GM18517 (cell line): ENCODE results near the gene KCNF1.

ENCODE experiments used
- ATAC-seq: cut with Tn5 transposase; IDR thresholded peaks from one replicate; pipeline ENCODE4 v1.9.1; 2021; ENCODE audit warnings: mild to moderate bottlenecking, moderate library complexity; ENCODE audit not compliant: unreplicated experiment

The KCNF1 gene, protein sequence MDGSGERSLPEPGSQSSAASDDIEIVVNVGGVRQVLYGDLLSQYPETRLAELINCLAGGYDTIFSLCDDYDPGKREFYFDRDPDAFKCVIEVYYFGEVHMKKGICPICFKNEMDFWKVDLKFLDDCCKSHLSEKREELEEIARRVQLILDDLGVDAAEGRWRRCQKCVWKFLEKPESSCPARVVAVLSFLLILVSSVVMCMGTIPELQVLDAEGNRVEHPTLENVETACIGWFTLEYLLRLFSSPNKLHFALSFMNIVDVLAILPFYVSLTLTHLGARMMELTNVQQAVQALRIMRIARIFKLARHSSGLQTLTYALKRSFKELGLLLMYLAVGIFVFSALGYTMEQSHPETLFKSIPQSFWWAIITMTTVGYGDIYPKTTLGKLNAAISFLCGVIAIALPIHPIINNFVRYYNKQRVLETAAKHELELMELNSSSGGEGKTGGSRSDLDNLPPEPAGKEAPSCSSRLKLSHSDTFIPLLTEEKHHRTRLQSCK

DNA sequence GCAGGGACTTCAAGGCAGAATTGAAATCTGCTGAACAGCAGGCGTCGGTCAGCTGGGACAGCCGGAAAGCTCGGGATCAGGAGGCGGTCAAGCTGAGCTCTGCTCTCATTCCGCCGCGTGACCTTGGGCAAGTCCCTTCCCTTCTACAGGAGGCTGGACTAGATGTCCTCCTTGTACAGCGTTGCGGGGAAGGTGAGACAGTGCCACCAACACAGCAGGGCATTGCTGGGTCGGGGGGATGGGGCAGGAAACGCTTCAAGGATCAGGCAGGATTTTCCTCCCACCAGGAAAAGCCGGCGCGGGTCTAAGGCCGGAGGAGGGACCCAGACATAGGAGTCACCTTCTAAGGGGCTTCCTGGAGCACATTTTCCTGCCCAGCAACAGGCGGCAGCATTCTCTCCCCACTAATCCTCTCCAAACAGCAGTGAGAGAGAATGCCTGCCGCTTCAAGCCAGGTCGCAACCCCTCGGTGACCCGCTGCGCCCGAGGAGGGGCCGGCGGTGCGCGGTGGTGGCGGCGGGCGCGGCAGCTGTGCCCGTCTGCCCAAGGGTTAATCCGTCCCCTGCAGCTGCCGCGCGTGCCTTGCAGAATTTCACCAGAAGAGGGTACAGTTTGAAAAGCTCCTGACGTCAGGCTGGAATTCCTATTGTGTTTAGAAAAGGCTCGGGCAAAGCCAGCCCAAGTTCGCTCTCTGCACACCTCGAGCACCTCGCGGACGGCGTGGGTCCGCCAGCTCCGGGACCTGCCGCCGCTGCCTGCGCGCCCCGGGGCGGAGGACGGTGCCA, at the start of gene KCNF1:
Gene KCNF1, plus strand, starts transcription at position 644 of the 785 bp plus-strand sequence. CDS start 493 bp downstream, outside the sequence.
- no peak for ATAC-seq

DNA sequence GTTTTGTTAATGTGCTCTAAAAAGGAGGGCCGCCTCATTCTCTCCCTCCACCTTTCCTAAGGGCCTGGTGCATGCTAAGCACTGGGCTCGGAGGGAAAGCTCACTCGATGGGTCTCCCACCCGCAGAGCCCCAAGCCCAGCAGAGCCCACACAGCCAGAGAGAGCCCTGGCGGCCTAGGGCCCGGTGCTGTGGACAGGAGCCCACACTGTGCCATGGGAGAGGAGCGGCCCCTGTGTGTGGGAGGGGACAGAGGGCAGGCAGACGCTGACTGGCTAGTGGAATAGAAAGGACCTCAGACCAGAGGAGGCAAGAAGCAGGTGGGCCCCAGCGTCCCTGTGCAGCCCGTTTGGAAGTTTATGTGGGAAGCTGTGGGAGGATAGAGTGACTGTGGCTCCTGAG, 49.4 kb upstream of the KCNF1 start:
- ATAC-seq = no peak

DNA sequence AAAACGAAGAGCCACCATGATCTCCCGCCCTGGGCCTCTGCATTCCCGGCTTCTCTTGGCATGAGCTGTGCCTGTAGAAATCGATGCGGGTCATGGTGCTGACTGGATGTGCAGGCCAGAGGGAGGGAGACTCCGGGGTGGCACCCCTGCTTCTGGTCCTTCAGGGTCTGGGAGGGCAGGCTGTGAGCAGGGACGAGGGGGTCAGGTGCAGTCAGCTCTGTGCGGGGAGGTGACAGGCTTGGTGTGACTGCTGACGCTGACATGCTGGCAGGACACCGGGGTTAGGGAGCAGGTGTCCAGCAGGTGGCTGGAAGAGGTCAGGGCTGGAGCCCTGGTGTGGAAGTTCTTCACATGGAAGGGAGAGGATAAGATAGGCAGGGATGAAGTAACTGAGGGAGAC, 48.7 kb upstream of the KCNF1 start:
- no peak for ATAC-seq

- ATAC-seq = peak; percentile 65
These were observed 47.9 kb upstream of the KCNF1 start for GRCh38 chr2:10863837-10864236.

DNA sequence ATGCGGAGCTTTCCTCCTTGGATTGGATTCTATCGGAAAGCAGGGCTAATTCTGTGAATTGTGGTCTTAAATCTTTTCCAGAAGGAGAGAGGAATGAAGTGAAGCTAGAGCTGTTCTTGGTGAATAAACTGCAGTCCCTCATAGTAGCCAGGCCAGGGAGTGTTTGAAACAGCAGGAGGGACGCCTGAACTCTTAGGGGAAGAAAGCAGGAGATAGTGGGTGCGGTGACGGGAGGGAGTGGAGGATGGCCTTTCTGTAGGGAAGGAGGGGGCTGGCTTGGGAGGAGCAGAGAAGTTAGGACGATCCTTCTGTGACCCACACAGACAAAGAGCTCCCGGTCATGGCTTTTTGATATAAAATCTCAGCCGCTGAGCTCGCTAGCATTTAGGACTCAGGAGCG, 47.5 kb upstream of the KCNF1 start:
- no peak for ATAC-seq

DNA sequence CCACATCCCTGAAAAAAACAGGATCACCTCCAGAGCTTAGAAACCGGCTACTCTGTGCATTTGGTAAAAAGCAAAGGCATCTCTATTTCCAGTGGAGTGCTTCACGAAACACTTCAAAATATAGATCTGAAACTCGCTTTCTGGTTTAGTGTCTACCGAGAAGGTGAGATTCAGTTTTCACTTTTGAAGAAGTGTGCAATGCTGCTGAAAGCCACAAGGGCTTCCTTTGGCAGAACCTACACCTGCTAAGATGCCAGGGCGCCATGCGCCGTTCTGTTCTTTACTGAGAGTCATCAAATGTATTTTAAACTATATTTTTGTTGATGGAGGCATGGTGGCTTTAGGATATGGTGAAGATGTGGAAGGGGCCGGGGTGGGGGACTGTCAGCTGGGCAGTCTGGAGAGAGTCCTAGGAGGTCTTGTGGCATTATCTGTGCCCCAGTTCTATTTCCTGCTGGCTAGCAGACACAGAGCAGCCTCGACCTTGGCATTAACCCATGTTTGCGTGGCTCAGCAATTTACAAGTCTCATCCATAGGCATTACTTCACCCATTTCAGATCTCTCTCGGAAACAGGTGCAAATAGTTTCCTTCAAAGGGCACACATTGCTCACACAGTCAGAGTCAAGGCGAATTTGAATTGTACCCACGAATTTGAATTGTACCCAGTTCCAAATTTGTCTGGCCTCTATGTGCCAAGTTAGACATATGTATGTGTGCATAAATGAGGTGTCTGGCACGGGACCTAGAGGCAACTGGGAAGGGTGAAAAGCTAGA, 46.7 kb upstream of the KCNF1 start:
- peak; percentile 94 for ATAC-seq

GRCh38 chr2:10865841-10866240, 45.9 kb upstream of the KCNF1 start:
- ATAC-seq = no peak

DNA sequence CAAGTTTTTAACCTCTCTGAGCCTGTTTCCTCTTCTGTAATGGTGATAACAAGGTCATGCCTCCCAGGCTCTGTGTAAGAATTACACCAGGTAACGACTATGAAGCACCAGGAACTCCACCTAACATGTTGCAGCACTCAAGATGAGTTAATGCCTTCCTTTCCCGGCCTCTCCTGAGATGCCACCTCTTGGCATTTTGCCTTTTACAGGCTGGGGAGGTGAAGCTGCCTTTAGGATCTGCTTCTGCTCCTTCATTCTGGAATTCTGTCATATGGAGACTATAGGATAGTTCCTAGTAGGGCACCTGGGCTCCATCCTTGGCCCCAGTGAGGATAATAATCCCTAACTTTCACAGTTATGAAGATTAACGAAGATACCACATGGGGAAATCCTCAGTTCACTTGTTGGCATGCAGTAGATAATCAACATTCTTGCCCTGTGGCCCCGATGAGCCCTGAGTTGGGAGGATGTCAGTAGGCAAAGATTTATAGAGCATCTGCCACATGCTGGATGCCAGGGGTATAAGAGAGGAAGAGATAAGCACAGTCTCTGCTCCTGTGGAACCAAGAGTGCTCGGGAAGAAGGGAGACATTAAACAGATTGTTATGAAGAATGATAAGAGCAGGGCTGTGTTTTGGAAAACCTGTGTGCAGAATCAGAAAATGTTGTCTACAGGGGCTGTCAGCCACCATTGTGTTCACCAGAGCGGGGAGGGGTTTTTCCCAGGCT, 43.9 kb upstream of the KCNF1 start:
- ATAC-seq = no peak

GRCh38 chr2:10868465-10869314, 43.0 kb upstream of the KCNF1 start:
- no peak for ATAC-seq

- ATAC-seq = no peak
These were observed 39.8 kb upstream of the KCNF1 start for GRCh38 chr2:10871978-10872377.

- ATAC-seq = no peak
These were observed 38.6 kb upstream of the KCNF1 start for GRCh38 chr2:10873171-10873570.

DNA sequence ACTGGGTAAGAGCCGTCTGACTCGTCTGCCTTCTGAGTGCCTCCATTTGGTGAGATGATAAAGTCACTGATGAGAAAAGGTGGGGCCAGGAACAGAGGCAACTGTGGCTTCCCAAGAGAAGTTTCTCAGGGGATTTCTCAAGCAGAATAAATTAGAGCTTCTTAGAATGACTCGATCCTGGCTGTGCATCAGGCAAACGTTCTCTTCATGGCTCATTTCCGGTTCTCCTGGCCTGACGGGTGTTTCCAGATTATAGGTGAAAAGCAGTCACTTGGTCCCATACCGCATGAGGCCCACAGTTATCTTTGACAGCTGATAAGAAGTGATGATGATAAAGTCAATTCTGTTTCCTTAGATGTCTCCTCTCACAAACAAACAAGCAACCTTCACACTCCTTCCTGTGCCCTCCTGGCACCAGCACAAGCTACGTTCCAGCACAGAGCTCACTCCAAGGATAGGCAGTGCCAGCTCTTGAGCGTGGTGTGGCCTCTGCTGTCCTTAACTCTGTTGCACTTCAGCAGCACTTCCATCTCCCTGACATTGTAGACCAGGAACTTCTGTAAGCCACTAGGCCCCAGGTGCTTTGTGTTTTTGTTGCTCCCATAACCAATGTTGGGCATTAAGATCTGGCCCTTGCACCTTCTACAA, 37.8 kb upstream of the KCNF1 start:
- no peak for ATAC-seq

GRCh38 chr2:10875126-10875525, 36.6 kb upstream of the KCNF1 start:
- no peak for ATAC-seq

- no peak for ATAC-seq
These were observed 35.3 kb upstream of the KCNF1 start for GRCh38 chr2:10876394-10876793.

DNA sequence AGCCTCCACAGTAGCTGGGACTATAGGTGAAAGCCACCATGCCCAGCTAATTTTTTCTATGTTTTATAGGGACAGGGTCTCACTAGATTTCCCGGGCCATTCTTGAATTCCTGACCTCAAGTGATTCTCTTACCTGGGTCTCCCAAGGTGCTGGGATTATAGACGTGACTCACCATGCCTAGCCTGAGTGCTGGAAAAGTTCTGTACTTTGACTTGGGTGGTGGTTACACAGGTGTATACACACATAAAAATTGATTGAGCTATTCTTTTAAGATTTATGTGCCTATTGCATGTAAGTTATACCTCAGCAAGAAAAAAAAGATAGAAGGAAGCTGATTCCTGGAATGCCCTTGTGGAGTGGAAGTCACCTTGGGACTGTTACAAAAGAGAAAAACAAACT, 34.8 kb upstream of the KCNF1 start:
- ATAC-seq = no peak

DNA sequence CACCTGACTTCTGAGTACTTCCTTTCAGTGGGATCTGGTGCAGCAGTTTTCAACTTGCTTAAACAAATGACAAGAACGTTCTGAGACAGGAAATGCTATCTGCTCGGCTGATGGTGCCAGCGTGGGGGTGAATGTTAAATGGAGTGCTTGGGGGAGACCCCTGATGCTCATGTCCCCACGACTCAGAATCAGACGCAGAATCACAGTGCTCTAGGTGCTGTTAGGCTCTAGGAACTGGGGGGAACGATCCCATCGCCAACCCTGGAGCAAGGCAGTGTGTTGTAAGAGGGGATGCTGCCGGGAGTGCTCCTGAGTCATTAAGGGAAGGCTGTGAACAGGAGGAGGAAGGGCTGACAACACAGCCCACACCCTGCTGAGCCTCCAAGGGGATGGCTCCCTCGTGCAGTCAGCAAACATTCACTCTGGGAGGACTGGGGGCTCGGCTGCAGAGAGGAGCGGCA, 34.1 kb upstream of the KCNF1 start:
- ATAC-seq = no peak

DNA sequence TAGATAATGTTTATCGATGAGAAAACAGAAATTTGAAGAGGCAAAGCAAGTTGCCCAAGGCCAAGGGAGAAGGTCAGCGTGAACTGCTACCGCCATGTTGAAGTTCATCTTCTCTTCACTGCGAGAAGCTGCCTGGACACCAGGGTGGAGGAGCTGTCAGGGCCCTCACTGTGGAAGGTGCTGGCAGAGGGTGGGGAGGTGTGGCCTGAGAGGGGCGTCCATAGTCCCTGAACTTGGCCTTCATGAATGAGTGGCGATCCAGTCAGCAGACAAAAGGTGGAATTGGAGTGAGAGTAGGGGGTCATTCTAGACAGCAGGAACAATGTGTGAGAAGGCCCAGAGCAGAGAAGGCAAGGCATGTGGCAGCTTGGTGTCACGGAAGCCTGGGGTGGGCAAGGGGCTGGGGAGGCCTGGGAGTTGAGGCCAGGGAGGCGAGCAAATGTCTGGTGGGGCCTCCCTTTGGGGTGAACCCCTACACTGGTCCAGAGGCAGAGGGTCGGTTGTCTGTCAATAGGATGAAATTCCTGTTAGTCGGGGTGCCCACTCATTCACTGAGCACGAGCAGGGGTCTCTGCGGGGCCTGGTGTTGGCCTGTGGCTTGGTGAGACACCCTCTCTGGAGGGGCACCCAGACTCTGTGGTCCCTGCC, 33.3 kb upstream of the KCNF1 start:
- no peak for ATAC-seq

GRCh38 chr2:10879159-10879558, 32.6 kb upstream of the KCNF1 start:
- ATAC-seq = no peak
